Measurements from ENCODE around the gene TTYH2. TPM values are rescaled to one million over a fixed set of nuclear protein-coding genes. Genes with fewer than 3 reads are reported as not detected.

TTYH2 gene
- total and polyA plus RNA-seq, 10 of the 15 experiments (the other 5 are each of a cell fraction or from before 2014, with no cell fraction given), result 0.26 to 25.2 (median 6.6) TPM

GRCh38 chr17:74259667-74260524 is 46.5 kb downstream of the TTYH2 start:
- H3K4me1 ChIP-seq (ENCODE audit: control insufficient read depth, insufficient read depth, low read length), result no peaks in the 10 kb centered on the region
- SMC1A ChIA-PET (ENCODE audit: uncharacterized antibody, unreplicated experiment), result interaction anchor here (1.6 kb wide), 1 partner anchor 37 kb away, joined by 3 read pairs; no protein-coding TSS in a partner anchor
- WGBS (ENCODE audit: insufficient coverage, insufficient replicate concordance, low lambda C conversion rate, missing lambda C conversion rate), result 38% methylated on average over 21 of the region's 21 CpGs
- H3K9me3 ChIP-seq (replicated peaks; ENCODE audit: control insufficient read depth, insufficient read depth, low read length), result no peaks in the 10 kb centered on the region
- in situ Hi-C loops (cut with MboI) (no loop called here), intact Hi-C loops (cut with micrococcal nuclease; ENCODE audit: unreplicated experiment) (no loop called here)
- no peak overlapping the region for H3K4me2 ChIP-seq (ENCODE audit: control insufficient read depth, insufficient read depth)
- H3K27ac ChIP-seq (ENCODE audit: control insufficient read depth, insufficient read depth), result no peak overlapping the region
- H3K36me3 ChIP-seq (ENCODE audit: control insufficient read depth in 2 of 2, insufficient read depth in 2 of 2, low read length in 1 of 2), result no peaks in the 10 kb centered on the region
- H3K9ac ChIP-seq (ENCODE audit: control insufficient read depth, insufficient read depth, low read length), result no peak overlapping the region
- H3K4me3 ChIP-seq, result no peak overlapping the region
- H2AFZ ChIP-seq (ENCODE audit: control insufficient read depth, low read depth, low read length), result no peak overlapping the region
- no peaks in the 10 kb centered on the region for H3K27me3 ChIP-seq (replicated peaks in 1 of 2; ENCODE audit: control insufficient read depth in 2 of 2, insufficient read depth in 2 of 2, low read length in 1 of 2)
- BruUV-seq (replicated peaks), result no TSS peak
- no peaks in the 10 kb centered on the region for H3K79me2 ChIP-seq (ENCODE audit: control insufficient read depth, insufficient read depth, low read length)
- no peaks in the 10 kb centered on the region for H4K20me1 ChIP-seq (ENCODE audit: control insufficient read depth, insufficient read depth)
- TF ChIP-seq SMC3 (IDR thresholded peaks at IDR 0.05; ENCODE audit: borderline replicate concordance, low read length), result no peak
- TF ChIP-seq BMI1 (IDR thresholded peaks at IDR 0.05; ENCODE audit: borderline replicate concordance), result no peak
- no peak for TF ChIP-seq NRF1 (conservative IDR thresholded peaks at IDR 0.05; ENCODE audit: low read depth, low read length)
- no peak for TF ChIP-seq ZNF622 (IDR thresholded peaks at IDR 0.05)
- no peak for TF ChIP-seq BCL3 (IDR thresholded peaks at IDR 0.05; ENCODE audit: borderline replicate concordance, insufficient read depth, low read depth, low read length, poor library complexity, severe bottlenecking)
- no peak for TF ChIP-seq STAT1 (conservative IDR thresholded peaks at IDR 0.05)
- no peak for TF ChIP-seq NR2F1 (conservative IDR thresholded peaks at IDR 0.05)
- no peak for TF ChIP-seq RUNX3 (IDR thresholded peaks at IDR 0.05; ENCODE audit: low read length)
- RAD21 ChIA-PET (ENCODE audit: unreplicated experiment), result no interaction called here
- DNase-seq (ENCODE audit: low read depth, low spot score) (no peak), ATAC-seq (no peak), FAIRE-seq (no peak)
- POLR2A ChIA-PET, result interaction anchor here (1.8 kb wide), 1 partner anchor 20 kb away, joined by 4 read pairs; no protein-coding TSS in a partner anchor
- CTCF ChIA-PET, result interaction anchor here (0.8 to 1.2 kb wide), 2 partner anchors 38 to 109 kb away, joined by 3 read pairs; no protein-coding TSS in a partner anchor

All from GM12878 (cell line).